BJ (cell line): ENCODE data around the gene ATP1B1. TPM values are rescaled to one million over a fixed set of nuclear protein-coding genes. Genes with fewer than 3 reads are reported as not detected.

ENCODE experiments used
- CTCF ChIA-PET: fragments of 350-600 bp; formaldehyde crosslinking; extraction: SDS; loops from one replicate; lab custom pipeline; 2021; ENCODE audit warnings: antibody characterized with exemption, inconsistent platforms; lab: Yijun Ruan, JAX
- POLR2A ChIA-PET: fragments of 300-600 bp; sonication (Branson Sonifier 250); formaldehyde crosslinking; extraction: SDS; loops from one replicate; lab custom pipeline; 2021; ENCODE audit warnings: antibody characterized with exemption; lab: Charles Lee
- DNase-seq: peaks from one replicate; pipeline ENCODE4 v3.0.0-alpha.2; 2011; ENCODE audit warnings: low read depth
- H3K27me3 ChIP-seq: 2 replicates; pipeline ENCODE4 v1.6.0; 2011; ENCODE audit warnings: low read length; ENCODE audit not compliant: control insufficient read depth, insufficient read depth
- H3K36me3 ChIP-seq: 2 replicates; pipeline ENCODE4 v1.5.1; 2011; ENCODE audit warnings: low read length; ENCODE audit not compliant: control insufficient read depth, insufficient read depth
- H3K4me3 ChIP-seq: 2 replicates; pipeline ENCODE4 v1.5.1; 2011; ENCODE audit warnings: low read depth, mild to moderate bottlenecking, control low read depth, low read length
- polyA plus RNA-seq: library from polyadenylated mRNA; depleted of rRNA; stranded (reverse); fragments of >200 nt; gene quantifications from 2 replicates; pipeline ENCODE4 v1.2.3, GENCODE V29; 2011
- TF ChIP-seq, protein P1 (sequence below): IDR thresholded peaks from 2 replicates; pipeline ENCODE4 v1.5.1; 2011; ENCODE audit warnings: low read depth, mild to moderate bottlenecking, control low read depth, inconsistent platforms, low read length, moderate library complexity; ENCODE audit not compliant: insufficient read depth

The ATP1B1 gene
- polyA plus RNA-seq, 1 experiment = 10.5 TPM

GRCh38 chr1:169089776-169090175, 16.7 kb upstream of the ATP1B1 start:
- POLR2A ChIA-PET = no interaction called here
- no peak overlapping the region for H3K4me3 ChIP-seq
- H3K36me3 ChIP-seq = no peaks in the 10 kb centered on the region
- TF ChIP-seq, protein P1, sequence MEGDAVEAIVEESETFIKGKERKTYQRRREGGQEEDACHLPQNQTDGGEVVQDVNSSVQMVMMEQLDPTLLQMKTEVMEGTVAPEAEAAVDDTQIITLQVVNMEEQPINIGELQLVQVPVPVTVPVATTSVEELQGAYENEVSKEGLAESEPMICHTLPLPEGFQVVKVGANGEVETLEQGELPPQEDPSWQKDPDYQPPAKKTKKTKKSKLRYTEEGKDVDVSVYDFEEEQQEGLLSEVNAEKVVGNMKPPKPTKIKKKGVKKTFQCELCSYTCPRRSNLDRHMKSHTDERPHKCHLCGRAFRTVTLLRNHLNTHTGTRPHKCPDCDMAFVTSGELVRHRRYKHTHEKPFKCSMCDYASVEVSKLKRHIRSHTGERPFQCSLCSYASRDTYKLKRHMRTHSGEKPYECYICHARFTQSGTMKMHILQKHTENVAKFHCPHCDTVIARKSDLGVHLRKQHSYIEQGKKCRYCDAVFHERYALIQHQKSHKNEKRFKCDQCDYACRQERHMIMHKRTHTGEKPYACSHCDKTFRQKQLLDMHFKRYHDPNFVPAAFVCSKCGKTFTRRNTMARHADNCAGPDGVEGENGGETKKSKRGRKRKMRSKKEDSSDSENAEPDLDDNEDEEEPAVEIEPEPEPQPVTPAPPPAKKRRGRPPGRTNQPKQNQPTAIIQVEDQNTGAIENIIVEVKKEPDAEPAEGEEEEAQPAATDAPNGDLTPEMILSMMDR = no peak
- DNase-seq = no peak
- peaks cover 3% of the 10 kb centered on the region for H3K27me3 ChIP-seq
- CTCF ChIA-PET = no interaction called here

GRCh38 chr1:169090308-169090899, 16.1 kb upstream of the ATP1B1 start:
- POLR2A ChIA-PET = no interaction called here
- TF ChIP-seq, protein P1 = no peak
- H3K4me3 ChIP-seq = no peak overlapping the region
- no peaks in the 10 kb centered on the region for H3K36me3 ChIP-seq
- CTCF ChIA-PET = no interaction called here
- H3K27me3 ChIP-seq = peaks cover 3% of the 10 kb centered on the region
- DNase-seq = no peak

DNA sequence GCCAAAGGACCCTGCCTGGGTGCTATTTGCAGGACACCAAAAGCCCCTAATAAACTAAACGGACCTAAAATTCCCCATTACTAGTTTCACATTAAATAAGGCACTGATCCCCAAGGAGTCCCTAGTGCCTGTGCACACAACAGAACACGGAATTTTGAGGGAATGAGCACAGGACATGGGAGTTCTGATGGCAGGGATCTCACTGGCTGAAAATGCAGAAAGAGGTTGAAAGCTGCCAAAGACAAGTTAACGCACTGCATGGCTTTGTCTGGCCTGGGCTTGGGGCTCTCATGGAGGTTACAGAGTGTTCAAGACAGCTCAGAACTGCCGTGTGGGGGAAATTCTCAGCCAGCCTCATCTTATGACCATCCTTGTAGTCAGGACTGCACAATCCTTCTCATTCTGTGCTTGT, 15.6 kb upstream of the ATP1B1 start:
- Histone ChIP-seq H3K4me3 (no peak overlapping the region), H3K27me3 (peaks cover 3% of the 10 kb centered on the region), H3K36me3 (no peaks in the 10 kb centered on the region)
- CTCF ChIA-PET = no interaction called here
- POLR2A ChIA-PET = no interaction called here
- TF ChIP-seq, protein P1 = no peak
- DNase-seq = no peak

- Histone ChIP-seq H3K36me3 (no peaks in the 10 kb centered on the region), H3K4me3 (no peak overlapping the region), H3K27me3 (peaks cover 3% of the 10 kb centered on the region)
- CTCF ChIA-PET = interaction anchor here (0.6 kb wide), 1 partner anchor 659 kb away, joined by 3 read pairs; no protein-coding TSS in a partner anchor
- POLR2A ChIA-PET = no interaction called here
- no peak for DNase-seq
- TF ChIP-seq, protein P1 = no peak
These were observed 15.0 kb upstream of the ATP1B1 start for GRCh38 chr1:169091480-169091941.

GRCh38 chr1:169092399-169092798, 14.1 kb upstream of the ATP1B1 start:
- no peak for DNase-seq
- ChIA-PET POLR2A (no interaction called here), CTCF (interaction anchor here (0.8 kb wide), 1 partner anchor 143 kb away, joined by 3 read pairs; no protein-coding TSS in a partner anchor)
- Histone ChIP-seq H3K4me3 (no peak overlapping the region), H3K36me3 (no peaks in the 10 kb centered on the region), H3K27me3 (peaks cover 3% of the 10 kb centered on the region)
- TF ChIP-seq, protein P1 = no peak
